K562 treated with DMSO at 1 percent for 48 hours (cell line): Measurements from ENCODE around the gene KRCC1. TPM values are rescaled to one million over a fixed set of nuclear protein-coding genes. Genes with fewer than 3 reads are reported as not detected.

ENCODE experiments used
- total RNA-seq: library from RNA; unstranded; fragments of 300-600 nt; gene quantifications from 2 replicates; pipeline ENCODE4 v1.2.3, GENCODE V29; 2022; ENCODE audit warnings: low replicate concordance; ENCODE audit errors: extremely low read depth

The KRCC1 gene
- total RNA-seq, result not detected in 2 replicates

DNA sequence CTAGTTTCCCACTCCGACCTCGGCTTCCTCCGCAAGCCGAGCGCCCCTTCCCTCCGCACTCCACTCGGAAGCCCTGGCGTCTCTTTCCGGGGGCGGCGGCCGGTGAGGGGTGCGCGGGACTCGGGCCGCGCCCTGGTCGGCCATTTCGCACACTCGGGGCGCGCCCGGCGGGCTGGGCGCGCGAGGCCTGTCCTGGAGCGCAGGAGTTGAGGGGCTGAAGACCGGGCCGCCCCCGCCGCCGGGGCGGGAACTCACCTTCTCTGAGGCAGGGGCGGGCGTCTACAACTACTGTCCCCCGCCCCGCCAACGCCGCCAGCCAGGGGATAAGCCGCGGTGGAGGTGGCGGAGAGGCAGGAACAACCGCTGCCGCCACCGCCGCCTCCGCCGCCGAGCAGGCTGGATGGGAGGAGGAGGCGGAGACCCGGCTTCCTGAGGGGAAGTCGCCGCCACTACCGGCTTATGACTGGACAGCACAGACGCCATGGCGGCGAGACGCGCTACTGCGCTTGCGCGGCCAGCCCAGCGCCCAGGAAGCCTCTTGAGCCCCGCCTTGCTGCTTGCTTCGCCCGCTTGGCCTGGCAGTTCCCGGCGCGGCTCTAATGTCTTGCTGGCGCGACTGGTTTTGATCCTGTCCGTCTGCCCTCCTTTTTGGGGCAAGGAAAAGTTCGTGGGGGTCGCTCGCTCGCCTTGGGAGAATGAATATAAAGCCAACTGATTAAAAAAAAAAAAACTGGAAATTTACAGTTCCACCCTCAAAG, at the start of gene KRCC1:
KRCC1 (minus strand) TSS at position 413 of the 758 bp plus-strand sequence. CDS start 27,220 bp downstream, outside the sequence.

GRCh38 chr2:88067598-88067997, 12.0 kb upstream of the KRCC1 start, which contains the start of gene SMYD1:
Gene SMYD1 (plus strand): TSS chr2:88067825. CDS start chr2:88067865, 40 bp downstream.

DNA sequence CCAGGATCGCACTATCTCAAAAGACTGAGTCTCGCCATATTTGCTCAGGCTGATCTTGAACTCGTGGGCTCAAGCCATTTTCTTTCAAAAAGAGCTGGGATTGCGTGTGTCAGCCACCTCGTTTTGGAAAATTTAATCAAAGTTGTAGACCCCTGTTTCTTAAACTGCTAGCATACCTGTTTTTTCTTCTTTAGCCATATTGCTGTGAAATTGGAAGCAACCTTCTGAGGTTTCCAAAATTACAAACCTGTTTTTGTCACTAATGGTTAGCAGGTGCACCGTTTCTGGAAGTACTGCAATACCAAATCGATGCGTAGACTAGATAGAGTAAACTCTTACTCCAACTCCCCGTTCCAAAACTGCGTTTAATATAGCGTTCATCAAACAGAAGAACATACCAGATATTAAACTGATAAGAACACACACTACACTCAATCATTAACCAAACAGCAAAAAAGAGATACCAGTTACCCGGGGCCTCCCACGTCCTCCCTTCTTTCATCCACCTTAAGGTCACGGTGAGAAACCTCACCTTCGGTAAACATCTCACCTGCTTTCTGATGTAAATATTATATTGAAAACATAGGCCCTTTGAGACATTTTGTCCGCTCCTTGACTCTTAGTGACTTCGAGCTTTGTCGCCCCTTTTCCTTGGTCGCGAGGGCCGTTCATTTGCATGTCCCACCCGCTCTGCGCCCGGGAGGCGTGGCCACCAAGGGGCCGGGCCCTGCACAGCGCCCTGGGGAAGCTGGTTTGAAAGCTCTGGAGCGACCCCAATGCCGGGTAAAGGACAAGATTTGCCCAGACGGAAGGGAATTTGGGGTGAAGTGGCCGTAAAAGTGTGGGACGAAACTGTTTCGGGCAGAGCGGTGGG, 39.3 kb downstream of the KRCC1 start, which contains the start of gene RNU2-63P:
RNU2-63P (minus strand) TSS at position 462 of the 874 bp plus-strand sequence.

Other genes with a start within 250 kb of the KRCC1 start
- not detected in 2 replicates for gene RGPD2, start 230.0 kb downstream of the KRCC1 start, total RNA-seq
- gene RNU2-63P, start 39.2 kb downstream of the KRCC1 start, total RNA-seq, result not detected in 2 replicates
- not detected in 2 replicates for gene SMYD1, start 12.0 kb upstream of the KRCC1 start, total RNA-seq
- not detected in 2 replicates for gene FABP1, start 72.3 kb upstream of the KRCC1 start, total RNA-seq
- not detected in 2 replicates for gene THNSL2, start 114.6 kb upstream of the KRCC1 start, total RNA-seq